Measurements from ENCODE around the gene MAP2K7.
"Not testable (repeated sequence)": the region's sequence is repeated elsewhere in the genome, so short reads cannot be mapped to it uniquely, and the experiment has no call there.

The MAP2K7 gene

GRCh38 chr19:7961082-7961481, 57.4 kb downstream of the MAP2K7 start:
- FAIRE-seq; DNase-seq (ENCODE audit: low spot score): not testable (repeated sequence)

- DNase-seq (ENCODE audit: low spot score) (no peak), FAIRE-seq (no peak)
Measured at GRCh38 chr19:7961920-7962626, 58.4 kb downstream of the MAP2K7 start.

GRCh38 chr19:7962644-7963268, 59.1 kb downstream of the MAP2K7 start:
- DNase-seq (ENCODE audit: low spot score): no peak
- no peak for FAIRE-seq

- no peak for FAIRE-seq
- DNase-seq (ENCODE audit: low spot score): no peak
Measured at GRCh38 chr19:7963566-7963965, 59.9 kb downstream of the MAP2K7 start.
